ENCODE measurements around the gene THOC6. TPM values are rescaled to one million over a fixed set of nuclear protein-coding genes. Genes with fewer than 3 reads are reported as not detected.
"Not testable (repeated sequence)": the region's sequence is repeated elsewhere in the genome, so short reads cannot be mapped to it uniquely, and the experiment has no call there.

Gene THOC6
- total RNA-seq, 1 experiment from 2014 or later = 29.9 TPM

GRCh38 chr16:3072148-3072547 is 48.3 kb downstream of the THOC6 start:
- DNase-seq (ENCODE audit: low read depth) = not testable (repeated sequence)

GRCh38 chr16:3072576-3073263 is 48.9 kb downstream of the THOC6 start:
- DNase-seq (ENCODE audit: low read depth) = not testable (repeated sequence)

GRCh38 chr16:3073448-3073847 is 49.6 kb downstream of the THOC6 start:
- DNase-seq (ENCODE audit: low read depth) = no peak

GRCh38 chr16:3074860-3075522 is 51.2 kb downstream of the THOC6 start:
- no peak for DNase-seq (ENCODE audit: low read depth)

GRCh38 chr16:3075523-3075915 is 51.7 kb downstream of the THOC6 start:
- no peak for DNase-seq (ENCODE audit: low read depth)

GRCh38 chr16:3075946-3076345 is 52.1 kb downstream of the THOC6 start:
- not testable (repeated sequence) for DNase-seq (ENCODE audit: low read depth)

- DNase-seq (ENCODE audit: low read depth) = no peak
These were observed 52.7 kb downstream of the THOC6 start for GRCh38 chr16:3076577-3076976.

Other genes starting within 250 kb of the THOC6 start
- 351 and 758 TPM in 2 replicates for gene ELOB, start 246.8 kb upstream of the THOC6 start, total RNA-seq (2014; rRNA removed; shearing (Covaris generic))
- gene PRSS33, start 236.5 kb upstream of the THOC6 start, total RNA-seq (2014; rRNA removed; shearing (Covaris generic)) = not detected in 2 replicates
- not detected in 2 replicates for gene PRSS41, start 225.6 kb upstream of the THOC6 start, total RNA-seq (2014; rRNA removed; shearing (Covaris generic))
- gene PRSS21, start 206.8 kb upstream of the THOC6 start, total RNA-seq (2014; rRNA removed; shearing (Covaris generic)) = not detected in 2 replicates
- gene ZG16B, start 193.7 kb upstream of the THOC6 start, total RNA-seq (2014; rRNA removed; shearing (Covaris generic)) = 0.12 and 3.9 TPM in 2 replicates
- gene PRSS22, start 165.9 kb upstream of the THOC6 start, total RNA-seq (2014; rRNA removed; shearing (Covaris generic)) = not detected in 2 replicates
- gene FLYWCH2, start 140.8 kb upstream of the THOC6 start, total RNA-seq (2014; rRNA removed; shearing (Covaris generic)) = 97.4 and 112 TPM in 2 replicates
- gene FLYWCH1, start 112.1 kb upstream of the THOC6 start, total RNA-seq (2014; rRNA removed; shearing (Covaris generic)) = 27.0 and 34.0 TPM in 2 replicates
- gene KREMEN2, start 59.8 kb upstream of the THOC6 start, total RNA-seq (2014; rRNA removed; shearing (Covaris generic)) = 2.1 and 6.3 TPM in 2 replicates
- 24.0 and 38.7 TPM in 2 replicates for gene PAQR4, start 54.7 kb upstream of the THOC6 start, total RNA-seq (2014; rRNA removed; shearing (Covaris generic))
- gene PKMYT1, start 43.6 kb upstream of the THOC6 start, total RNA-seq (2014; rRNA removed; shearing (Covaris generic)) = 47.4 and 57.5 TPM in 2 replicates
- gene CLDN9, start 11.1 kb upstream of the THOC6 start, total RNA-seq (2014; rRNA removed; shearing (Covaris generic)) = not detected in 2 replicates
- 0.27 and 0.34 TPM in 2 replicates for gene CLDN6, start 5.9 kb upstream of the THOC6 start, total RNA-seq (2014; rRNA removed; shearing (Covaris generic))
- gene TNFRSF12A, start 3.7 kb upstream of the THOC6 start, total RNA-seq (2014; rRNA removed; shearing (Covaris generic)) = 662 and 743 TPM in 2 replicates
- gene HCFC1R1, start 93 bp upstream of the THOC6 start, total RNA-seq (2014; rRNA removed; shearing (Covaris generic)) = 28.1 and 47.8 TPM in 2 replicates
- not detected in 2 replicates for gene BICDL2, start 12.9 kb downstream of the THOC6 start, total RNA-seq (2014; rRNA removed; shearing (Covaris generic))
- gene MMP25, start 22.5 kb downstream of the THOC6 start, total RNA-seq (2014; rRNA removed; shearing (Covaris generic)) = 0.02 TPM in 1 of 2 replicates, not detected in the other
- 51.5 and 62.5 TPM in 2 replicates for gene IL32, start 41.6 kb downstream of the THOC6 start, total RNA-seq (2014; rRNA removed; shearing (Covaris generic))
- gene ZSCAN10, start 75.3 kb downstream of the THOC6 start, total RNA-seq (2014; rRNA removed; shearing (Covaris generic)) = not detected in 2 replicates
- gene ZNF205, start 88.6 kb downstream of the THOC6 start, total RNA-seq (2014; rRNA removed; shearing (Covaris generic)) = 13.5 and 15.4 TPM in 2 replicates
- gene ZNF213, start 111.0 kb downstream of the THOC6 start, total RNA-seq (2014; rRNA removed; shearing (Covaris generic)) = 1.1 and 6.2 TPM in 2 replicates
- 0.15 TPM in 1 of 2 replicates, not detected in the other for gene OR1F1, start 164.2 kb downstream of the THOC6 start, total RNA-seq (2014; rRNA removed; shearing (Covaris generic))
- 10.0 and 17.4 TPM in 2 replicates for gene ZNF200, start 211.1 kb downstream of the THOC6 start, total RNA-seq (2014; rRNA removed; shearing (Covaris generic))
- 0.39 TPM in 1 of 2 replicates, not detected in the other for gene MEFV, start 232.6 kb downstream of the THOC6 start, total RNA-seq (2014; rRNA removed; shearing (Covaris generic))

All from M059J (cell line).